IMR-90 (cell line): ENCODE data around the gene THRB. TPM values are rescaled to one million over a fixed set of nuclear protein-coding genes. Genes with fewer than 3 reads are reported as not detected.

Experiments
- ATAC-seq: fragments of 200-7000 bp; cut with Tn5 transposase; 2 replicates; pipeline ENCODE4 v1.9.1; 2020; ENCODE audit warnings: low read depth, mild to moderate bottlenecking, moderate library complexity
- BruUV-seq: library from RNA; stranded (reverse); fragments of 400-500 nt; replicated peaks from 2 replicates; lab custom pipeline; 2021; lab: Mats Ljungman, UMichigan
- CTCF ChIA-PET: fragments of 300-600 bp; formaldehyde crosslinking; extraction: SDS; loops from one replicate; lab custom pipeline; 2021; ENCODE audit warnings: antibody characterized with exemption; lab: Yijun Ruan, JAX
- POLR2A ChIA-PET: fragments of 300-600 bp; sonication (Branson Sonifier 250); formaldehyde crosslinking; loops from one replicate; lab custom pipeline; 2022; ENCODE audit warnings: antibody characterized with exemption; ENCODE audit not compliant: unreplicated experiment; lab: Charles Lee
- DNase-seq: peaks from one replicate; pipeline ENCODE4 v3.0.0; 2013
- H2AFZ ChIP-seq: replicated peaks from 2 replicates; pipeline ENCODE3; 2013; ENCODE audit warnings: low read length, mild to moderate bottlenecking; ENCODE audit not compliant: poor library complexity
- H2AK5ac ChIP-seq: 2 replicates; pipeline ENCODE4 v1.6.1; 2013; ENCODE audit warnings: low read depth, low read length, inconsistent platforms
- H2AK9ac ChIP-seq: replicated peaks from 2 replicates; pipeline ENCODE3; 2013; ENCODE audit warnings: mild to moderate bottlenecking, low read depth, low read length, moderate library complexity; ENCODE audit not compliant: poor library complexity
- H2BK120ac ChIP-seq: 2 replicates; pipeline ENCODE4 v1.6.1; 2013; ENCODE audit warnings: low read depth, low read length, inconsistent platforms
- H2BK15ac ChIP-seq: 3 replicates; pipeline ENCODE4 v1.6.1; 2013; ENCODE audit warnings: low read depth, low read length, inconsistent platforms
- H2BK20ac ChIP-seq: 2 replicates; pipeline ENCODE4 v1.6.1; 2013; ENCODE audit warnings: low read depth, mild to moderate bottlenecking, inconsistent platforms, low read length, moderate library complexity
- H2BK5ac ChIP-seq: 2 replicates; pipeline ENCODE4 v1.6.1; 2013; ENCODE audit warnings: mild to moderate bottlenecking, low read depth, low read length, inconsistent platforms; ENCODE audit not compliant: poor library complexity, severe bottlenecking
- H3K14ac ChIP-seq: replicated peaks from 2 replicates; pipeline ENCODE4 v1.6.1; 2013; ENCODE audit warnings: low read depth, low read length, inconsistent platforms
- H3K18ac ChIP-seq: 2 replicates; pipeline ENCODE4 v1.6.1; 2013; ENCODE audit warnings: low read depth, low read length, control low read depth
- H3K23ac ChIP-seq: 2 replicates; pipeline ENCODE4 v1.6.1; 2013; ENCODE audit warnings: low read depth, low read length, inconsistent platforms
- H3K27ac ChIP-seq: 2 replicates; pipeline ENCODE4 v1.5.1; 2013; ENCODE audit warnings: mild to moderate bottlenecking, control low read depth, low read length; ENCODE audit not compliant: insufficient read depth
- H3K27me3 ChIP-seq: 2 replicates; pipeline ENCODE4 v1.6.1; 2013; ENCODE audit warnings: low read length; ENCODE audit not compliant: control insufficient read depth, insufficient read depth
- H3K36me3 ChIP-seq: 2 replicates; pipeline ENCODE4 v1.6.1; 2013; ENCODE audit warnings: low read length, mixed read lengths; ENCODE audit not compliant: control insufficient read depth, insufficient read depth
- H3K4ac ChIP-seq: 2 replicates; pipeline ENCODE4 v1.6.1; 2013; ENCODE audit warnings: low read depth, low read length, inconsistent platforms
- H3K4me1 ChIP-seq: 2 replicates; pipeline ENCODE4 v1.6.1; 2013; ENCODE audit warnings: low read length, mixed read lengths; ENCODE audit not compliant: control insufficient read depth, insufficient read depth
- H3K4me2 ChIP-seq: 2 replicates; pipeline ENCODE4 v1.6.1; 2013; ENCODE audit warnings: low read depth, mild to moderate bottlenecking, control low read depth, low read length, moderate library complexity
- H3K4me3 ChIP-seq: 2 replicates; pipeline ENCODE4 v1.5.1; 2013; ENCODE audit warnings: low read depth, mild to moderate bottlenecking, control low read depth, low read length, moderate library complexity; ENCODE audit not compliant: insufficient read depth
- H3K56ac ChIP-seq: 2 replicates; pipeline ENCODE4 v1.6.1; 2013; ENCODE audit warnings: low read length, inconsistent platforms; ENCODE audit not compliant: insufficient read depth; ENCODE audit errors: extremely low read depth
- H3K79me1 ChIP-seq, 2 experiments: 2 replicates each; pipeline ENCODE4 v1.6.1; 2013; ENCODE audit warnings: low read length in 2 of 2, inconsistent platforms in 1 of 2, low read depth in 1 of 2
- H3K9ac ChIP-seq: 2 replicates; pipeline ENCODE4 v1.6.1; 2013; ENCODE audit warnings: low read depth, low read length, control low read depth
- H3K9me1 ChIP-seq: 2 replicates; pipeline ENCODE4 v1.6.1; 2013; ENCODE audit warnings: low read length, inconsistent platforms; ENCODE audit not compliant: insufficient read depth
- H3K9me3 ChIP-seq: 2 replicates; pipeline ENCODE4 v1.6.1; 2013; ENCODE audit warnings: low read length; ENCODE audit not compliant: control insufficient read depth, insufficient read depth
- H4K20me1 ChIP-seq: 2 replicates; pipeline ENCODE4 v1.6.1; 2013; ENCODE audit warnings: low read length, inconsistent platforms; ENCODE audit not compliant: insufficient read depth
- H4K5ac ChIP-seq: 2 replicates; pipeline ENCODE4 v1.6.1; 2013; ENCODE audit warnings: mild to moderate bottlenecking, low read depth, low read length, control low read depth
- H4K8ac ChIP-seq, 2 experiments: 2 replicates each; pipeline ENCODE4 v1.6.1; 2013; ENCODE audit warnings: low read depth in 2 of 2, low read length in 2 of 2, control low read depth in 1 of 2, inconsistent platforms in 1 of 2
- H4K91ac ChIP-seq: 2 replicates; pipeline ENCODE4 v1.6.1; 2013; ENCODE audit warnings: low read depth, low read length, inconsistent platforms; ENCODE audit not compliant: insufficient read depth
- ELK1 ChIP-seq: fragments of 150-350 bp; IDR thresholded peaks from 2 replicates; pipeline ENCODE4 v1.6.1; 2016; ENCODE audit warnings: low read depth, mild to moderate bottlenecking, low read length, moderate library complexity, borderline replicate concordance
- FOS ChIP-seq: fragments of 150-350 bp; IDR thresholded peaks from 2 replicates; pipeline ENCODE4 v1.6.1; 2016; ENCODE audit warnings: low read depth, low read length
- MAFK ChIP-seq: IDR thresholded peaks from 2 replicates; pipeline ENCODE4 v1.6.1; 2012; ENCODE audit warnings: low read depth, low read length, improper control_type of control experiment
- POLR2A ChIP-seq: IDR thresholded peaks from 2 replicates; pipeline ENCODE4 v1.6.1; 2012; ENCODE audit warnings: mild to moderate bottlenecking, low read depth, low read length
- RAD21 ChIP-seq: IDR thresholded peaks from 2 replicates; pipeline ENCODE4 v1.6.1; 2012; ENCODE audit warnings: low read length, improper control_type of control experiment
- RCOR1 ChIP-seq: IDR thresholded peaks from 2 replicates; pipeline ENCODE4 v1.6.1; 2012; ENCODE audit warnings: mild to moderate bottlenecking, low read length, improper control_type of control experiment; ENCODE audit not compliant: insufficient replicate concordance
- WGBS, 2 experiments: methylation state at CpG; one replicate each; pipeline versions ENCODE4 v1.1.5 to v1.1.7; 2013; ENCODE audit warnings: missing lambda C conversion rate in 2 of 2; ENCODE audit not compliant: insufficient read length in 1 of 2; ENCODE audit errors: extremely low coverage in 2 of 2; 5-methylcytosine and 5-hydroxymethylcytosine counted together
- dilution Hi-C: fragments of 300-500 bp; cut with HindIII; formaldehyde crosslinking; loops from one replicate; pipeline ENCODE4 v1.14.3; 2018; ENCODE audit warnings: low sequenced_read_pairs; ENCODE audit not compliant: unreplicated experiment
- in situ Hi-C: fragments of 300-500 bp; cut with MboI; formaldehyde crosslinking; loops from 3 replicates; pipeline ENCODE4 v1.14.3; 2019; ENCODE audit warnings: low sequenced_read_pairs, inconsistent platforms, mixed read lengths
- intact Hi-C: fragments of 100-400 bp; cut with micrococcal nuclease; formaldehyde crosslinking; loops from 2 replicates; pipeline ENCODE4 v1.10.0; 2022
- polyA plus RNA-seq, 3 experiments: library from polyadenylated mRNA; depleted of rRNA; stranded (reverse); fragments of >200 nt; gene quantifications; 2 replicates each; pipeline ENCODE4 v1.2.3, GENCODE V29; 2012; ENCODE audit warnings: low replicate concordance in 1 of 3
- total RNA-seq: library from RNA; depleted of rRNA; stranded (reverse); fragments of >200 nt; gene quantifications from 2 replicates; pipeline ENCODE4 v1.2.3, GENCODE V29; 2012

The THRB gene
- total and polyA plus RNA-seq, 2 of the 4 experiments (the other 2 are of a cell fraction): under 0.01 TPM; not detected in 1

- Histone ChIP-seq H4K91ac (no peak overlapping the region), H2AK9ac (no peak overlapping the region), H3K27me3 (peaks cover 21% of the 10 kb centered on the region), H3K9ac (no peak overlapping the region), H3K79me1 (no peaks in the 10 kb centered on the region), H3K27ac (no peak overlapping the region), H3K4ac (no peak overlapping the region), H3K4me2 (peak overlapping the region; percentile 50; the same call in 1 of the 2 replicates), H2BK20ac (no peak overlapping the region), H3K9me3 (no peaks in the 10 kb centered on the region), H2BK5ac (no peak overlapping the region), H4K8ac (no peak overlapping the region), H2AK5ac (no peak overlapping the region), H3K4me3 (no peak overlapping the region; the same call in 1 of the 2 replicates), H3K23ac (no peak overlapping the region), H4K5ac (no peak overlapping the region), H3K56ac (no peak overlapping the region), H2BK120ac (no peak overlapping the region), H2BK15ac (no peak overlapping the region), H2AFZ (no peak overlapping the region), H3K9me1 (no peaks in the 10 kb centered on the region), H3K36me3 (no peaks in the 10 kb centered on the region), H4K20me1 (no peaks in the 10 kb centered on the region), H3K18ac (no peak overlapping the region), H3K14ac (no peak overlapping the region), H3K4me1 (peaks cover 2% of the 10 kb centered on the region; the same call in 1 of the 2 replicates)
- CTCF ChIA-PET: no interaction called here
- DNase-seq: no peak
- WGBS, 2 experiments: 2% methylated on average over 14 of the region's 50 CpGs; no CpG with 5 or more reads in 1 of the 2 experiments
- no TSS peak for BruUV-seq
- in situ Hi-C loops (no loop called here), dilution Hi-C loops (no loop called here), intact Hi-C loops (no loop called here)
- POLR2A ChIA-PET: no interaction called here
- TF ChIP-seq FOS (no peak), POLR2A (no peak), MAFK (no peak), ELK1 (no peak), RCOR1 (no peak), RAD21 (no peak)
- ATAC-seq: no peak
Observed at GRCh38 chr3:24493746-24494617, 668 bp downstream of the THRB start.
